Measurements from ENCODE around the gene PPARG.
A peak's percentile ranks its signal among the peaks of the same experiment; 100 is the strongest.
"Not testable (repeated sequence)": the region's sequence is repeated elsewhere in the genome, so short reads cannot be mapped to it uniquely, and the experiment has no call there.

Gene PPARG

GRCh38 chr3:12464181-12464580 is 175.3 kb downstream of the PPARG start:
- DNase-seq (ENCODE audit: low read depth): no peak

- no peak for DNase-seq (ENCODE audit: low read depth)
These were observed 176.4 kb downstream of the PPARG start for GRCh38 chr3:12465151-12465835.

- no peak for DNase-seq (ENCODE audit: low read depth)
These were observed 177.0 kb downstream of the PPARG start for GRCh38 chr3:12465836-12466225.

- DNase-seq (ENCODE audit: low read depth): no peak
These were observed 178.9 kb downstream of the PPARG start for GRCh38 chr3:12467746-12468145.

- no peak for DNase-seq (ENCODE audit: low read depth)
These were observed 179.4 kb downstream of the PPARG start for GRCh38 chr3:12468276-12468675.

GRCh38 chr3:12468757-12469156 is 179.9 kb downstream of the PPARG start:
- no peak for DNase-seq (ENCODE audit: low read depth)

- DNase-seq (ENCODE audit: low read depth): not testable (repeated sequence)
These were observed 180.4 kb downstream of the PPARG start for GRCh38 chr3:12469222-12469621.

GRCh38 chr3:12470111-12470510 is 181.2 kb downstream of the PPARG start:
- no peak for DNase-seq (ENCODE audit: low read depth)

GRCh38 chr3:12470680-12471079 is 181.8 kb downstream of the PPARG start:
- no peak for DNase-seq (ENCODE audit: low read depth)

GRCh38 chr3:12471241-12471640 is 182.4 kb downstream of the PPARG start:
- peak; percentile 28 for DNase-seq (ENCODE audit: low read depth)

GRCh38 chr3:12472000-12472610 is 183.2 kb downstream of the PPARG start:
- no peak for DNase-seq (ENCODE audit: low read depth)

- no peak for DNase-seq (ENCODE audit: low read depth)
These were observed 183.9 kb downstream of the PPARG start for GRCh38 chr3:12472796-12473195.

GRCh38 chr3:12473511-12473910 is 184.6 kb downstream of the PPARG start:
- DNase-seq (ENCODE audit: low read depth): no peak

GRCh38 chr3:12476238-12476897 is 187.5 kb downstream of the PPARG start:
- DNase-seq (ENCODE audit: low read depth): no peak

- DNase-seq (ENCODE audit: low read depth): no peak
These were observed 188.4 kb downstream of the PPARG start for GRCh38 chr3:12477256-12477655.

GRCh38 chr3:12478326-12478725 is 189.5 kb downstream of the PPARG start:
- no peak for DNase-seq (ENCODE audit: low read depth)

GRCh38 chr3:12479198-12479597 is 190.3 kb downstream of the PPARG start:
- not testable (repeated sequence) for DNase-seq (ENCODE audit: low read depth)

GRCh38 chr3:12479919-12480427 is 191.1 kb downstream of the PPARG start:
- DNase-seq (ENCODE audit: low read depth): no peak

GRCh38 chr3:12483410-12483809 is 194.5 kb downstream of the PPARG start:
- no peak for DNase-seq (ENCODE audit: low read depth)

GRCh38 chr3:12483872-12484197 is 195.0 kb downstream of the PPARG start:
- no peak for DNase-seq (ENCODE audit: low read depth)

All from stimulated activated CD8-positive, alpha-beta memory T cell treated with anti-CD3 and anti-CD28 coated beads, Interleukin-4, amount 100 ng/mL, for 24 hours (primary cell).